ENCODE results near the gene IL34. TPM values are rescaled to one million over a fixed set of nuclear protein-coding genes. Genes with fewer than 3 reads are reported as not detected.

IL34 gene
- total and polyA plus RNA-seq, 2 of the 13 experiments (the other 11 are each of a cell fraction or from before 2014, with no cell fraction given), result 1.2 to 1.3 TPM

DNA sequence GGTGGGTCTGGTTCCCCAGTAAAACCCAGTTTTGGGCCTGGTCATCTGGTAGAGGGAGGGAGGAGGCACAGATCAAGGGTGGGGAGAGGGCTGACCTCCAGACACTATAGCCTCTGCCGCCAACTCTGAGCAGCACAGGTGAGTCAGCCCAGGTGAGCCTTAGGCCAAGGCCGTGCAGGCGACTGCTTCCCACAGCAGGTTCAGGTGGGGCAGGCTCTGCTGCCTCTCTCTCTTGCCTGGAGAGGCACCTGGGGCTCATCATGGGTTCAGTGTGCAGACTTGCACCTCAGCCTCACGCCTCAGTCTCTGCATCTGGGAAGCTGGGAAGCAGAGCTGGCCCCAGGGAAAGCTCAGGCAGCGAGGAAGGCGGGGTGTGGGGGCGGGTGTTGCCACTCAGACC lies 37.8 kb upstream of the IL34 start:
- H3K27ac ChIP-seq (ENCODE audit: extremely low read length, insufficient read depth, low read length), result no peak overlapping the region
- H3K27me3 ChIP-seq (ENCODE audit: control insufficient read depth in 1 of 2, insufficient read depth in 2 of 2, low read length in 2 of 2), result peaks cover 0 to 19% of the 10 kb centered on the region in 2 experiments; a peak in 1 of 5 replicates
- ChIA-PET CTCF (ENCODE audit: low intra/inter-chr PET ratio, low total read pairs) (no interaction called here), POLR2A (no interaction called here)
- no peak overlapping the region for H2AFZ ChIP-seq (ENCODE audit: low read length)
- FAIRE-seq, result no peak
- no peaks in the 10 kb centered on the region for H3K9me3 ChIP-seq (ENCODE audit: low read length)
- in situ Hi-C loops (cut with HindIII; ENCODE audit: extremely low pct_ligation_motif_present, low pct_unique_long_range_greater_than_20kb) (no loop called here), intact Hi-C loops (cut with micrococcal nuclease; ENCODE audit: unreplicated experiment) (no loop called here)
- no peak overlapping the region for H3K9ac ChIP-seq (ENCODE audit: insufficient read depth, low read depth, low read length)
- no peak overlapping the region for H3K4me2 ChIP-seq (ENCODE audit: low read depth, low read length)
- no peak for ATAC-seq
- H3K79me2 ChIP-seq (ENCODE audit: insufficient read depth, low read length), result no peaks in the 10 kb centered on the region
- no peaks in the 10 kb centered on the region for H3K36me3 ChIP-seq (replicated peaks in 1 of 2; ENCODE audit: control insufficient read depth in 1 of 2, insufficient read depth in 2 of 2, low read length in 2 of 2)
- no peak overlapping the region for H3K4me3 ChIP-seq (replicated peaks in 1 of 3; ENCODE audit: insufficient read depth in 1 of 3, low read depth in 2 of 3, low read length in 3 of 3)
- no peak for TF ChIP-seq GATA4 (IDR thresholded peaks at IDR 0.05; ENCODE audit: borderline replicate concordance, low read depth)
- no peak for TF ChIP-seq ZNF256 (CRISPR knock-in tag; conservative IDR thresholded peaks at IDR 0.05)
- TF ChIP-seq ZHX2 (IDR thresholded peaks at IDR 0.05; ENCODE audit: low read depth), result no peak
- TF ChIP-seq ZHX2 (CRISPR knock-in tag; IDR thresholded peaks at IDR 0.05; ENCODE audit: borderline replicate concordance), result no peak
- TF ChIP-seq ZMAT3 (CRISPR knock-in tag; conservative IDR thresholded peaks at IDR 0.05), result no peak
- no peak for TF ChIP-seq GATAD2A (CRISPR knock-in tag; IDR thresholded peaks at IDR 0.05)
- no peak for TF ChIP-seq ZNF460 (CRISPR knock-in tag; IDR thresholded peaks at IDR 0.05; ENCODE audit: borderline replicate concordance)
- TF ChIP-seq CBX2 (IDR thresholded peaks at IDR 0.05; ENCODE audit: low read depth, low read length), result no peak
- no peak for TF ChIP-seq CBX2 (CRISPR knock-in tag; IDR thresholded peaks at IDR 0.05; ENCODE audit: low read depth)
- TF ChIP-seq, protein P1, sequence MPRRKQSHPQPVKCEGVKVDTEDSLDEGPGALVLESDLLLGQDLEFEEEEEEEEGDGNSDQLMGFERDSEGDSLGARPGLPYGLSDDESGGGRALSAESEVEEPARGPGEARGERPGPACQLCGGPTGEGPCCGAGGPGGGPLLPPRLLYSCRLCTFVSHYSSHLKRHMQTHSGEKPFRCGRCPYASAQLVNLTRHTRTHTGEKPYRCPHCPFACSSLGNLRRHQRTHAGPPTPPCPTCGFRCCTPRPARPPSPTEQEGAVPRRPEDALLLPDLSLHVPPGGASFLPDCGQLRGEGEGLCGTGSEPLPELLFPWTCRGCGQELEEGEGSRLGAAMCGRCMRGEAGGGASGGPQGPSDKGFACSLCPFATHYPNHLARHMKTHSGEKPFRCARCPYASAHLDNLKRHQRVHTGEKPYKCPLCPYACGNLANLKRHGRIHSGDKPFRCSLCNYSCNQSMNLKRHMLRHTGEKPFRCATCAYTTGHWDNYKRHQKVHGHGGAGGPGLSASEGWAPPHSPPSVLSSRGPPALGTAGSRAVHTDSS (CRISPR knock-in tag; conservative IDR thresholded peaks at IDR 0.05), result no peak
- TF ChIP-seq CTCF (CRISPR knock-in tag; IDR thresholded peaks at IDR 0.05), result no peak
- peaks cover 11% of the 10 kb centered on the region; the same call in 1 of the 2 replicates for H3K4me1 ChIP-seq (ENCODE audit: insufficient read depth, low read length)
- H4K20me1 ChIP-seq (ENCODE audit: insufficient read depth, low read length), result no peaks in the 10 kb centered on the region
- no peak for DNase-seq (ENCODE audit: low spot score)
- BruUV-seq (replicated peaks), result no TSS peak
- 63% methylated on average over 4 of the region's 7 CpGs for WGBS (ENCODE audit: low lambda C conversion rate)
